ENCODE data around the gene ZNF76.

- TF ChIP-seq GATA2 (CRISPR knock-in tag; IDR thresholded peaks at IDR 0.05) = no peak
- TF ChIP-seq CTCF (IDR thresholded peaks at IDR 0.05) = no peak
- TF ChIP-seq REST (IDR thresholded peaks at IDR 0.05; ENCODE audit: low read depth, low read length) = no peak
- TF ChIP-seq GABPA (IDR thresholded peaks at IDR 0.05; ENCODE audit: low read depth) = no peak
- TF ChIP-seq CHD2 (IDR thresholded peaks at IDR 0.05; ENCODE audit: low read length, partially characterized antibody) = no peak
- TF ChIP-seq EP300 (IDR thresholded peaks at IDR 0.05; ENCODE audit: borderline replicate concordance in 1 of 2, low read depth in 1 of 2, low read length in 1 of 2) = no peak
- no peak for TF ChIP-seq FOXJ3 (CRISPR knock-in tag; IDR thresholded peaks at IDR 0.05)
- no peak for TF ChIP-seq MAX (IDR thresholded peaks at IDR 0.05; ENCODE audit: low read depth)
- TF ChIP-seq JUND (IDR thresholded peaks at IDR 0.05) = no peak
- no peak for TF ChIP-seq RAD21 (IDR thresholded peaks at IDR 0.05; ENCODE audit: low read length)
- TF ChIP-seq USF2 (IDR thresholded peaks at IDR 0.05; ENCODE audit: borderline replicate concordance, low read depth, low read length) = no peak
- TF ChIP-seq POLR2AphosphoS5 (IDR thresholded peaks at IDR 0.05; ENCODE audit: low read depth, low read length) = no peak
Measured at GRCh38 chr6:35234901-35235300, 24.6 kb upstream of the ZNF76 start.

Measured in SK-N-SH (cell line).